DOHH2 (cell line): ENCODE measurements around the gene CT83.

Source experiments
- EZH2phosphoT487 ChIP-seq: fragments of 200-600 bp; sonication (generic); IDR thresholded peaks from 2 replicates; pipeline ENCODE4 v1.6.1; 2017; ENCODE audit warnings: borderline replicate concordance, mild to moderate bottlenecking, antibody characterized with exemption, low read length, moderate library complexity, mixed read lengths
- TF ChIP-seq, protein P1 (sequence below): fragments of 200-600 bp; sonication (generic); IDR thresholded peaks from one replicate; pipeline ENCODE4 v1.5.1; 2014; ENCODE audit warnings: antibody characterized with exemption, mild to moderate bottlenecking, low read depth, low read length; ENCODE audit not compliant: poor library complexity, severe bottlenecking

- TF ChIP-seq, protein P1, sequence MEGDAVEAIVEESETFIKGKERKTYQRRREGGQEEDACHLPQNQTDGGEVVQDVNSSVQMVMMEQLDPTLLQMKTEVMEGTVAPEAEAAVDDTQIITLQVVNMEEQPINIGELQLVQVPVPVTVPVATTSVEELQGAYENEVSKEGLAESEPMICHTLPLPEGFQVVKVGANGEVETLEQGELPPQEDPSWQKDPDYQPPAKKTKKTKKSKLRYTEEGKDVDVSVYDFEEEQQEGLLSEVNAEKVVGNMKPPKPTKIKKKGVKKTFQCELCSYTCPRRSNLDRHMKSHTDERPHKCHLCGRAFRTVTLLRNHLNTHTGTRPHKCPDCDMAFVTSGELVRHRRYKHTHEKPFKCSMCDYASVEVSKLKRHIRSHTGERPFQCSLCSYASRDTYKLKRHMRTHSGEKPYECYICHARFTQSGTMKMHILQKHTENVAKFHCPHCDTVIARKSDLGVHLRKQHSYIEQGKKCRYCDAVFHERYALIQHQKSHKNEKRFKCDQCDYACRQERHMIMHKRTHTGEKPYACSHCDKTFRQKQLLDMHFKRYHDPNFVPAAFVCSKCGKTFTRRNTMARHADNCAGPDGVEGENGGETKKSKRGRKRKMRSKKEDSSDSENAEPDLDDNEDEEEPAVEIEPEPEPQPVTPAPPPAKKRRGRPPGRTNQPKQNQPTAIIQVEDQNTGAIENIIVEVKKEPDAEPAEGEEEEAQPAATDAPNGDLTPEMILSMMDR = no peak
- no peak for TF ChIP-seq EZH2phosphoT487
These were observed 13.6 kb downstream of the CT83 start for GRCh38 chrX:116449156-116449555.
